Measurements from ENCODE around the gene TRIM52.

- TF ChIP-seq CTCF (IDR thresholded peaks at IDR 0.05) (no peak), POLR2A (IDR thresholded peaks at IDR 0.05) (peak in 1 of 4 donors; percentile 9)
Observed at GRCh38 chr5:181207214-181207959, 53.6 kb downstream of the TRIM52 start.

All from esophagus squamous epithelium (tissue), 4 donors.